Stimulated activated memory B cell treated with anti-CD40 and anti-IgM and Interleukin-4, amounts not matched to agents 10 μg/mL and 1 μg/mL and 100 μg/mL, for 72 hours (primary cell): ENCODE measurements around the gene ZNF77.
"Not testable (repeated sequence)": the region's sequence is repeated elsewhere in the genome, so short reads cannot be mapped to it uniquely, and the experiment has no call there.

ENCODE experiments used
- ATAC-seq: fragments of 150-1000 bp; cut with Tn5 transposase; 2 replicates; pipeline ENCODE4 v1.10.0; 2021
- H3K27ac Mint-ChIP-seq: one replicate; pipeline ENCODE4 v1.8.0; 2022; ENCODE audit warnings: mild to moderate bottlenecking, mixed read lengths
- H3K27me3 Mint-ChIP-seq: one replicate; pipeline ENCODE4 v1.8.0; 2022; ENCODE audit warnings: mixed read lengths
- H3K36me3 Mint-ChIP-seq: one replicate; pipeline ENCODE4 v1.8.0; 2022; ENCODE audit warnings: mixed read lengths
- H3K4me1 Mint-ChIP-seq: one replicate; pipeline ENCODE4 v1.8.0; 2022; ENCODE audit warnings: mixed read lengths
- H3K4me3 Mint-ChIP-seq: one replicate; pipeline ENCODE4 v1.8.0; 2022; ENCODE audit warnings: mild to moderate bottlenecking, moderate library complexity, mixed read lengths
- H3K9me3 Mint-ChIP-seq: one replicate; pipeline ENCODE4 v1.8.0; 2022; ENCODE audit warnings: mixed read lengths

ZNF77 gene

GRCh38 chr19:2977746-2978138, 33.0 kb upstream of the ZNF77 start:
- Mint-ChIP-seq H3K27ac (no peak overlapping the region), H3K4me1 (peaks cover 23% of the 10 kb centered on the region), H3K9me3 (no peaks in the 10 kb centered on the region), H3K36me3 (no peaks in the 10 kb centered on the region), H3K27me3 (peaks cover 63% of the 10 kb centered on the region), H3K4me3 (peak overlapping the region; percentile 94)
- ATAC-seq: no peak

- H3K36me3 Mint-ChIP-seq: no peaks in the 10 kb centered on the region
- peak within 1 kb of the TSS; percentile 77 for H3K27ac Mint-ChIP-seq
- peak within 1 kb of the TSS; percentile 94 for H3K4me3 Mint-ChIP-seq
- peaks cover 23% of the 10 kb centered on the region for H3K4me1 Mint-ChIP-seq
- H3K9me3 Mint-ChIP-seq: no peaks in the 10 kb centered on the region
- peak; percentile 99 for ATAC-seq
- peaks cover 63% of the 10 kb centered on the region for H3K27me3 Mint-ChIP-seq
Observed at GRCh38 chr19:2977001-2977745, 32.4 kb upstream of the ZNF77 start, which contains the start of gene TLE6. TLE6 (plus strand) TSS chr19:2977564; CDS start chr19:2978234, 670 bp downstream.

GRCh38 chr19:2976609-2977000, 31.8 kb upstream of the ZNF77 start:
- no peaks in the 10 kb centered on the region for H3K9me3 Mint-ChIP-seq
- H3K36me3 Mint-ChIP-seq: no peaks in the 10 kb centered on the region
- H3K4me1 Mint-ChIP-seq: peaks cover 23% of the 10 kb centered on the region
- ATAC-seq: no peak
- H3K27me3 Mint-ChIP-seq: peaks cover 61% of the 10 kb centered on the region
- peak overlapping the region; percentile 77 for H3K27ac Mint-ChIP-seq
- peak overlapping the region; percentile 94 for H3K4me3 Mint-ChIP-seq

GRCh38 chr19:2974342-2975041, 29.7 kb upstream of the ZNF77 start:
- Mint-ChIP-seq H3K27ac (no peak overlapping the region), H3K4me3 (no peak overlapping the region)

GRCh38 chr19:2973229-2973628, 28.5 kb upstream of the ZNF77 start:
- H3K9me3 Mint-ChIP-seq: no peaks in the 10 kb centered on the region
- no peaks in the 10 kb centered on the region for H3K36me3 Mint-ChIP-seq
- no peak for ATAC-seq
- no peak overlapping the region for H3K27ac Mint-ChIP-seq
- peaks cover 64% of the 10 kb centered on the region for H3K27me3 Mint-ChIP-seq
- no peak overlapping the region for H3K4me3 Mint-ChIP-seq
- peaks cover 36% of the 10 kb centered on the region for H3K4me1 Mint-ChIP-seq

More at GRCh38 chr19:2974342-2975041, 29.7 kb upstream of the ZNF77 start:
- no peak for ATAC-seq
- no peaks in the 10 kb centered on the region for H3K36me3 Mint-ChIP-seq
- H3K27me3 Mint-ChIP-seq: peaks cover 54% of the 10 kb centered on the region
- H3K9me3 Mint-ChIP-seq: no peaks in the 10 kb centered on the region
- peaks cover 23% of the 10 kb centered on the region for H3K4me1 Mint-ChIP-seq

- H3K27ac Mint-ChIP-seq: no peak overlapping the region
- peaks cover 29% of the 10 kb centered on the region for H3K4me1 Mint-ChIP-seq
- H3K36me3 Mint-ChIP-seq: no peaks in the 10 kb centered on the region
- peaks cover 47% of the 10 kb centered on the region for H3K27me3 Mint-ChIP-seq
- no peak for ATAC-seq
- H3K4me3 Mint-ChIP-seq: no peak overlapping the region
- H3K9me3 Mint-ChIP-seq: no peaks in the 10 kb centered on the region
Observed at GRCh38 chr19:2970201-2970835, 25.5 kb upstream of the ZNF77 start.

- no peak overlapping the region for H3K4me3 Mint-ChIP-seq
- no peak for ATAC-seq
- H3K36me3 Mint-ChIP-seq: no peaks in the 10 kb centered on the region
- H3K4me1 Mint-ChIP-seq: peaks cover 23% of the 10 kb centered on the region
- H3K9me3 Mint-ChIP-seq: peaks cover 2% of the 10 kb centered on the region
- peaks cover 39% of the 10 kb centered on the region for H3K27me3 Mint-ChIP-seq
- no peak overlapping the region for H3K27ac Mint-ChIP-seq
Observed at GRCh38 chr19:2969104-2969504, 24.3 kb upstream of the ZNF77 start.

GRCh38 chr19:2967972-2968371, 23.2 kb upstream of the ZNF77 start:
- no peak for ATAC-seq
- Mint-ChIP-seq H3K4me3 (no peak overlapping the region), H3K36me3 (no peaks in the 10 kb centered on the region), H3K27me3 (peaks cover 28% of the 10 kb centered on the region), H3K4me1 (peaks cover 23% of the 10 kb centered on the region), H3K9me3 (peaks cover 2% of the 10 kb centered on the region), H3K27ac (no peak overlapping the region)

- peaks cover 23% of the 10 kb centered on the region for H3K4me1 Mint-ChIP-seq
- H3K9me3 Mint-ChIP-seq: peaks cover 2% of the 10 kb centered on the region
- H3K4me3 Mint-ChIP-seq: no peak overlapping the region
- H3K27me3 Mint-ChIP-seq: peaks cover 16% of the 10 kb centered on the region
- no peak overlapping the region for H3K27ac Mint-ChIP-seq
- ATAC-seq: no peak
- no peaks in the 10 kb centered on the region for H3K36me3 Mint-ChIP-seq
Observed at GRCh38 chr19:2964874-2965273, 20.1 kb upstream of the ZNF77 start.

GRCh38 chr19:2963631-2964030, 18.9 kb upstream of the ZNF77 start:
- not testable (repeated sequence) for H3K27ac Mint-ChIP-seq, H3K4me3 Mint-ChIP-seq

GRCh38 chr19:2963122-2963521, 18.4 kb upstream of the ZNF77 start:
- Mint-ChIP-seq H3K4me3 (no peak overlapping the region), H3K4me1 (peaks cover 9% of the 10 kb centered on the region), H3K36me3 (no peaks in the 10 kb centered on the region), H3K27me3 (peaks cover 14% of the 10 kb centered on the region), H3K27ac (no peak overlapping the region), H3K9me3 (peaks cover 2% of the 10 kb centered on the region)
- ATAC-seq: no peak

More at GRCh38 chr19:2963631-2964030, 18.9 kb upstream of the ZNF77 start:
- ATAC-seq, H3K9me3 Mint-ChIP-seq, H3K36me3 Mint-ChIP-seq: not testable (repeated sequence)
- Mint-ChIP-seq H3K27me3 (peaks cover 19% of the 10 kb centered on the region), H3K4me1 (peaks cover 14% of the 10 kb centered on the region)

- Mint-ChIP-seq H3K36me3 (no peaks in the 10 kb centered on the region), H3K4me1 (peaks cover 6% of the 10 kb centered on the region), H3K4me3 (no peak overlapping the region), H3K27me3 (peaks cover 9% of the 10 kb centered on the region), H3K9me3 (peaks cover 2% of the 10 kb centered on the region), H3K27ac (no peak overlapping the region)
- no peak for ATAC-seq
Observed at GRCh38 chr19:2962018-2962670, 17.4 kb upstream of the ZNF77 start.

- ATAC-seq: no peak
- peaks cover 2% of the 10 kb centered on the region for H3K9me3 Mint-ChIP-seq
Observed at GRCh38 chr19:2960120-2960519, 15.3 kb upstream of the ZNF77 start.

GRCh38 chr19:2957160-2957559, 12.4 kb upstream of the ZNF77 start:
- no peaks in the 10 kb centered on the region for H3K36me3 Mint-ChIP-seq
- ATAC-seq: no peak
- H3K9me3 Mint-ChIP-seq: no peaks in the 10 kb centered on the region
- H3K27me3 Mint-ChIP-seq: peaks cover 9% of the 10 kb centered on the region
- peak overlapping the region; percentile 35 for H3K27ac Mint-ChIP-seq
- H3K4me1 Mint-ChIP-seq: no peaks in the 10 kb centered on the region
- no peak overlapping the region for H3K4me3 Mint-ChIP-seq

More at GRCh38 chr19:2960120-2960519, 15.3 kb upstream of the ZNF77 start:
- Mint-ChIP-seq H3K36me3 (no peaks in the 10 kb centered on the region), H3K27ac (no peak overlapping the region), H3K27me3 (peaks cover 9% of the 10 kb centered on the region), H3K4me1 (no peaks in the 10 kb centered on the region), H3K4me3 (no peak overlapping the region)

- Mint-ChIP-seq H3K27me3 (no peaks in the 10 kb centered on the region), H3K4me3 (no peak overlapping the region), H3K4me1 (peaks cover 15% of the 10 kb centered on the region), H3K9me3 (no peaks in the 10 kb centered on the region), H3K27ac (no peak overlapping the region), H3K36me3 (no peaks in the 10 kb centered on the region)
- ATAC-seq: no peak
Observed at GRCh38 chr19:2952953-2953481, 8.2 kb upstream of the ZNF77 start.
